GM19025 (cell line): Measurements from ENCODE around the gene SMIM13.

Experiments
- ATAC-seq: cut with Tn5 transposase; IDR thresholded peaks from one replicate; pipeline ENCODE4 v1.9.1; 2021; ENCODE audit warnings: mild to moderate bottlenecking, low read depth, moderate library complexity; ENCODE audit not compliant: unreplicated experiment

The SMIM13 gene

GRCh38 chr6:11183761-11184362 is 90.2 kb downstream of the SMIM13 start:
- ATAC-seq = no peak

DNA sequence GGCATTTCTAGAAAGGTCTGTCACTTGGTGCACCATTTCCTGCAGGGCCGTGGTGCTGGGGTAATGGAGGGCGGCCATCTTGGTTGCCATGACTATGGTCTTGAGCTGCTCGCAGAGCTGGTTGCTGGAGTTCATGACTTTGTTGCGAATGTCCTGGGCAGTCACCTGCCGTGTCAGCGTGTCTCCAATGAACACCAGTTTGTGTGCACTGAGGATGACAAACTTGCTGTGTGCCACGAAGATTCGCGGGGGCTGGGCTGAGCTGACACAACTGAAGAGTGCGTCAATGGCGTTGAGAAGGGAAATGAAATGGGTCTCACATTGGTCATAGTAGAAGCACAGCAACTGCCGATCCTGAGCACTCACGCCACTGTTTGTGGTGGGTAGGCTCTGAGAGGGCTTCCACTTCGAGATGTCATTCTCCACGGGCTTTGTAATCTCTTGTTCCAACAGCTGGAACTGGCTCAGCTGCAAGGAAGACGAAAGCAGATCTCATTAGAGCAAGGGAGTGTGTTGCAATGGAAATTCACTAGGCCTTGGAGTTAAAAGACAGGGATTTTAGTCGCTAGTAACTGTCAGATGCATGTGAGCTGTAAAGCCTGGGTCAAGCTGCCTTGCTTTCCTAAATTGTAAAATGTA is 91.7 kb downstream of the SMIM13 start:
- no peak for ATAC-seq

- ATAC-seq = no peak
These were observed 93.7 kb downstream of the SMIM13 start for GRCh38 chr6:11187301-11187700.
